Endothelial cell of umbilical vein (primary cell): ENCODE measurements around the gene CHRND. TPM values are rescaled to one million over a fixed set of nuclear protein-coding genes. Genes with fewer than 3 reads are reported as not detected.
"Not testable (repeated sequence)": the region's sequence is repeated elsewhere in the genome, so short reads cannot be mapped to it uniquely, and the experiment has no call there.

Experiments
- BruUV-seq: library from RNA; stranded (reverse); fragments of 400-500 nt; replicated peaks from 2 replicates; lab custom pipeline; 2021; lab: Mats Ljungman, UMichigan
- CTCF ChIA-PET: fragments of 300-600, 350-600 bp; sonication (Branson Sonifier 250); formaldehyde crosslinking; loops from one replicate; lab custom pipeline; 2021; ENCODE audit warnings: antibody characterized with exemption, inconsistent platforms; lab: Charles Lee
- POLR2A ChIA-PET: fragments of 300-600, 350-600 bp; sonication (Branson Sonifier 250); formaldehyde crosslinking; loops from one replicate; lab custom pipeline; 2021; ENCODE audit warnings: antibody characterized with exemption, inconsistent platforms; lab: Charles Lee
- DNase-seq: peaks from one replicate; pipeline ENCODE4 v3.0.0-alpha.2; 2011; ENCODE audit warnings: low read depth, low spot score
- FAIRE-seq: peaks from 2 replicates; lab custom pipeline; 2011; peaks lifted over from hg19 to GRCh38; lab: Jason Lieb, UNC
- H2AFZ ChIP-seq: 2 replicates; pipeline ENCODE4 v1.6.0; 2012; ENCODE audit warnings: low read depth, low read length, control low read depth, inconsistent platforms
- H3K27ac ChIP-seq: 2 replicates; pipeline ENCODE4 v1.5.1; 2011; ENCODE audit warnings: low read depth, mild to moderate bottlenecking, control low read depth, low read length, moderate library complexity; ENCODE audit not compliant: insufficient read depth
- H3K27me3 ChIP-seq, 2 experiments: 2 replicates each; pipeline versions ENCODE4 v1.6.0 to v1.6.1; 2011; ENCODE audit warnings: low read length in 2 of 2, mixed read lengths in 1 of 2; ENCODE audit not compliant: control insufficient read depth in 2 of 2, insufficient read depth in 2 of 2
- H3K36me3 ChIP-seq, 2 experiments: 2 replicates in 1 of 2; 3 replicates in 1 of 2; pipeline ENCODE4 v1.5.1; 2011; ENCODE audit warnings: low read length in 2 of 2, mild to moderate bottlenecking in 1 of 2, moderate library complexity in 1 of 2; ENCODE audit not compliant: control insufficient read depth in 2 of 2, insufficient read depth in 2 of 2; ENCODE audit errors: extremely low read depth in 1 of 2
- H3K4me1 ChIP-seq: 3 replicates; pipeline ENCODE4 v1.5.1; 2011; ENCODE audit warnings: mild to moderate bottlenecking, low read length; ENCODE audit not compliant: control insufficient read depth, insufficient read depth; ENCODE audit errors: extremely low read depth
- H3K4me2 ChIP-seq: 2 replicates; pipeline ENCODE4 v1.6.1; 2011; ENCODE audit warnings: low read length, control low read depth, mixed read lengths; ENCODE audit not compliant: insufficient read depth
- H3K4me3 ChIP-seq, 3 experiments: fragments of 200-600 bp in 1 of 3; sonication (generic), shearing (Covaris generic) in 1 of 3; replicated peaks in 1 of 3; 2 replicates each; pipeline ENCODE4 v1.5.1; 2011 to 2016; ENCODE audit warnings: control low read depth in 3 of 3, low read length in 3 of 3, mild to moderate bottlenecking in 2 of 3, inconsistent platforms in 1 of 3, low read depth in 1 of 3, moderate library complexity in 1 of 3; ENCODE audit not compliant: insufficient read depth in 1 of 3
- H3K79me2 ChIP-seq: 2 replicates; pipeline ENCODE4 v1.6.0; 2012; ENCODE audit warnings: low read length, inconsistent platforms; ENCODE audit not compliant: control insufficient read depth, insufficient read depth
- H3K9ac ChIP-seq: replicated peaks from 2 replicates; pipeline ENCODE3; 2011; ENCODE audit warnings: low read length, control low read depth; ENCODE audit not compliant: insufficient read depth; ENCODE audit errors: extremely low read depth
- H3K9me1 ChIP-seq: replicated peaks from 3 replicates; pipeline ENCODE4 v1.6.0; 2011; ENCODE audit warnings: mild to moderate bottlenecking, low read length; ENCODE audit not compliant: control insufficient read depth, insufficient read depth; ENCODE audit errors: extremely low read depth
- H3K9me3 ChIP-seq: replicated peaks from 2 replicates; pipeline ENCODE4 v1.5.1; 2012; ENCODE audit warnings: low read length, inconsistent platforms; ENCODE audit not compliant: control insufficient read depth, insufficient read depth
- H4K20me1 ChIP-seq: replicated peaks from 2 replicates; pipeline ENCODE3; 2011; ENCODE audit warnings: mild to moderate bottlenecking, low read length; ENCODE audit not compliant: control insufficient read depth, insufficient read depth; ENCODE audit errors: extremely low read depth
- EZH2 ChIP-seq: IDR thresholded peaks from 2 replicates; pipeline ENCODE4 v1.6.1; 2012; ENCODE audit warnings: borderline replicate concordance, low read depth, mild to moderate bottlenecking, moderate library complexity, low read length, inconsistent platforms; ENCODE audit not compliant: severe bottlenecking
- JUN ChIP-seq: IDR thresholded peaks from 2 replicates; pipeline ENCODE4 v1.6.1; 2011; ENCODE audit warnings: borderline replicate concordance, low read depth; ENCODE audit not compliant: insufficient read length, insufficient read depth
- MYC ChIP-seq: IDR thresholded peaks from one replicate; pipeline ENCODE4 v1.6.1; 2011; ENCODE audit warnings: mild to moderate bottlenecking, low read depth, low read length
- POLR2A ChIP-seq: IDR thresholded peaks from 2 replicates; pipeline ENCODE4 v1.6.1; 2012; ENCODE audit warnings: low read depth, mild to moderate bottlenecking, control low read depth, low read length
- POLR2AphosphoS5 ChIP-seq: IDR thresholded peaks from 2 replicates; pipeline ENCODE4 v1.6.1; 2012; ENCODE audit warnings: low read depth, mild to moderate bottlenecking, control low read depth, low read length, moderate library complexity; ENCODE audit not compliant: insufficient read depth
- dilution Hi-C: fragments of 300-500 bp; cut with MboI; formaldehyde crosslinking; loops from one replicate; pipeline ENCODE4 v1.15.0; 2019; ENCODE audit warnings: low sequenced_read_pairs; ENCODE audit not compliant: extremely low pct_ligation_motif_present
- intact Hi-C: fragments of 100-400 bp; cut with micrococcal nuclease; formaldehyde crosslinking; loops from one replicate; pipeline ENCODE4 v1.10.0; 2022
- polyA plus RNA-seq, 4 experiments: library from polyadenylated mRNA; depleted of rRNA in 3 of 4; stranded (reverse) in 3 of 4; unstranded in 1 of 4; fragments of >200 nt; gene quantifications; 2 replicates each; pipeline versions ENCODE4 v1.2.1 to v1.2.3, GENCODE V29; 2011 to 2012; ENCODE audit warnings: missing spikeins in 1 of 4
- total RNA-seq: library from RNA; stranded (reverse); gene quantifications from 2 replicates; pipeline ENCODE4 v1.2.3, GENCODE V29; 2021
- TF ChIP-seq, protein P1 (sequence below), 2 donors: IDR thresholded peaks; 1 replicate in 1 of 2; 2 replicates in 1 of 2; pipeline ENCODE4 v1.5.1; 2011; ENCODE audit warnings: low read length in 2 of 2, mild to moderate bottlenecking in 2 of 2, moderate library complexity in 2 of 2, control low read depth in 1 of 2, inconsistent platforms in 1 of 2, low read depth in 1 of 2; ENCODE audit not compliant: insufficient read depth in 1 of 2; ENCODE audit errors: extremely low read depth in 1 of 2
- TF ChIP-seq, protein P2 (sequence below): IDR thresholded peaks from 2 replicates; pipeline ENCODE4 v1.6.1; 2011; ENCODE audit not compliant: insufficient read depth, insufficient read length

Gene CHRND
- total and polyA plus RNA-seq, 2 donors (not counting 3 experiments of a cell fraction or from before 2014, with no cell fraction given), result not detected

DNA sequence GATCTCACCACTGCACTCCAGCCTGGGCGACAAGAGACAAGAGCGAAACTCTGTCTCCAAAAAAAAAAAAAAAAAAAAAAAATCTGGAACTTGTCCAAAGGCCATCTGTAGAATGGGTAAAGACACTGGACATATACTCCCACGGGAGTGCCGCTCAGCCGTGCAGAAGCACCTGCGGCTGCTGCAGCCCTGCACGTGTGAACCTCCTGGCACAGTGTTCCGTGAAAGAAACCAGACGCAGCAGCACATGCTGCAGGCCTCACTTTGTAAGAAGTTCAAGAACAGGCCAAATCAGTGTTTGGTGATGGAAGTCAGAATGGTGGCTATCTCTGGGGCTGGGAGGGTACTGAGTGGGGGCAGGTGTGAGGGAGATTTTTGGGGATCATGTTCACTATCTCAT, 6.5 kb downstream of the CHRND start:
- Histone ChIP-seq H3K27ac (no peak overlapping the region), H3K9me1 (no peaks in the 10 kb centered on the region), H3K9ac (no peak overlapping the region), H3K27me3 (peaks cover 0 to 2% of the 10 kb centered on the region in 2 experiments), H3K36me3 (no peaks in the 10 kb centered on the region), H3K79me2 (no peaks in the 10 kb centered on the region), H4K20me1 (no peaks in the 10 kb centered on the region), H3K4me3 (no peak overlapping the region), H3K4me2 (no peak overlapping the region), H2AFZ (no peak overlapping the region), H3K9me3 (no peaks in the 10 kb centered on the region), H3K4me1 (no peaks in the 10 kb centered on the region)
- intact Hi-C loops, result no loop called here
- no TSS peak for BruUV-seq
- no peak for FAIRE-seq
- ChIA-PET POLR2A (interaction anchor here (1.2 kb wide), 1 partner anchor 18 kb away, joined by 3 read pairs; the partner anchor contains the start of genes EIF4E2 and TIGD1), CTCF (interaction anchor here (1.5 kb wide), 1 partner anchor 205 kb away, joined by 4 read pairs; no protein-coding TSS in a partner anchor)
- TF ChIP-seq JUN (no peak), MYC (no peak), POLR2A (no peak), EZH2 (no peak), POLR2AphosphoS5 (no peak)
- TF ChIP-seq, protein P1, sequence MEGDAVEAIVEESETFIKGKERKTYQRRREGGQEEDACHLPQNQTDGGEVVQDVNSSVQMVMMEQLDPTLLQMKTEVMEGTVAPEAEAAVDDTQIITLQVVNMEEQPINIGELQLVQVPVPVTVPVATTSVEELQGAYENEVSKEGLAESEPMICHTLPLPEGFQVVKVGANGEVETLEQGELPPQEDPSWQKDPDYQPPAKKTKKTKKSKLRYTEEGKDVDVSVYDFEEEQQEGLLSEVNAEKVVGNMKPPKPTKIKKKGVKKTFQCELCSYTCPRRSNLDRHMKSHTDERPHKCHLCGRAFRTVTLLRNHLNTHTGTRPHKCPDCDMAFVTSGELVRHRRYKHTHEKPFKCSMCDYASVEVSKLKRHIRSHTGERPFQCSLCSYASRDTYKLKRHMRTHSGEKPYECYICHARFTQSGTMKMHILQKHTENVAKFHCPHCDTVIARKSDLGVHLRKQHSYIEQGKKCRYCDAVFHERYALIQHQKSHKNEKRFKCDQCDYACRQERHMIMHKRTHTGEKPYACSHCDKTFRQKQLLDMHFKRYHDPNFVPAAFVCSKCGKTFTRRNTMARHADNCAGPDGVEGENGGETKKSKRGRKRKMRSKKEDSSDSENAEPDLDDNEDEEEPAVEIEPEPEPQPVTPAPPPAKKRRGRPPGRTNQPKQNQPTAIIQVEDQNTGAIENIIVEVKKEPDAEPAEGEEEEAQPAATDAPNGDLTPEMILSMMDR (IDR thresholded peaks at IDR 0.05; ENCODE audit: extremely low read depth in 1 of 2, insufficient read depth in 1 of 2, low read depth in 1 of 2, low read length in 2 of 2), result no peak
- TF ChIP-seq, protein P2, sequence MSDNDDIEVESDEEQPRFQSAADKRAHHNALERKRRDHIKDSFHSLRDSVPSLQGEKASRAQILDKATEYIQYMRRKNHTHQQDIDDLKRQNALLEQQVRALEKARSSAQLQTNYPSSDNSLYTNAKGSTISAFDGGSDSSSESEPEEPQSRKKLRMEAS, result no peak
- DNase-seq, result no peak
- dilution Hi-C loops, result no loop called here

DNA sequence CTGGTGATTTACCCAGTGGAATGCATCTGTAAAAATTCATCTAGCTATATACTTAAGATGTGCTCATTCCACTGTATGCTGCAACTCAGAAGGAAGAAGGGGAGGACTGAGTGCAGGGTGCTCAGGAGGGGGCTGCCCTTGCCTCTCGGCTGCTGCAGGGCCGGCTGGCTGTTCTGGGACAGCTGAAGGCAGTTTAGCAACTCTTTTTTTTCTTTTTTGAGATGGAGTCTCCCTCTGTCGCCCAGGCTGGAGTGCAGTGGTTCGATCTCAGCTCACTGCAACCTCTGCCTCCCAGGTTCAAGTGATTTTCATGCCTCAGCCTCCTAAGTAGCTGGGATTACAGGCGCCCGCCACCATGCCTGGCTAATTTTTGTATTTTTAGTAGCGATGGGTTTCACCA, 6.9 kb downstream of the CHRND start:
- BruUV-seq, POLR2A ChIA-PET, H3K4me2 ChIP-seq, H3K9me1 ChIP-seq, H2AFZ ChIP-seq, dilution Hi-C loops, H3K27ac ChIP-seq, H3K9me3 ChIP-seq, H3K79me2 ChIP-seq, H3K9ac ChIP-seq, H4K20me1 ChIP-seq, FAIRE-seq, intact Hi-C loops, H3K4me1 ChIP-seq, DNase-seq, H3K4me3 ChIP-seq, H3K27me3 ChIP-seq, H3K36me3 ChIP-seq: not testable (repeated sequence)
- CTCF ChIA-PET, result interaction anchor here (1.5 kb wide), 1 partner anchor 206 kb away, joined by 4 read pairs; no protein-coding TSS in a partner anchor
